Mesendoderm (in vitro differentiated cells): Measurements from ENCODE around the gene C1QTNF12.

Experiments used
- DNase-seq: peaks from one replicate; pipeline ENCODE4 v3.0.0; 2013
- H2AK5ac ChIP-seq: 2 replicates; pipeline ENCODE4 v1.6.1; 2013; ENCODE audit warnings: low read length, inconsistent platforms
- H2BK120ac ChIP-seq: 2 replicates; pipeline ENCODE4 v1.6.1; 2013; ENCODE audit warnings: low read depth, mild to moderate bottlenecking, low read length, moderate library complexity, mixed read lengths
- H2BK15ac ChIP-seq: replicated peaks from 2 replicates; pipeline ENCODE4 v1.6.1; 2013; ENCODE audit warnings: low read depth, mild to moderate bottlenecking, moderate library complexity
- H2BK5ac ChIP-seq: 2 replicates; pipeline ENCODE4 v1.6.1; 2013; ENCODE audit warnings: low read length, inconsistent platforms
- H3K18ac ChIP-seq: 2 replicates; pipeline ENCODE4 v1.6.1; 2013; ENCODE audit warnings: mild to moderate bottlenecking, low read length, mixed read lengths
- H3K23ac ChIP-seq: one replicate; pipeline ENCODE4 v1.6.1; 2013; ENCODE audit warnings: low read length
- H3K27ac ChIP-seq: 2 replicates; pipeline ENCODE4 v1.5.1; 2013; ENCODE audit warnings: low read depth, mild to moderate bottlenecking, inconsistent platforms, low read length, moderate library complexity
- H3K27me3 ChIP-seq: 2 replicates; pipeline ENCODE4 v1.6.1; 2013; ENCODE audit warnings: low read length, control low read depth, mild to moderate bottlenecking, inconsistent platforms; ENCODE audit not compliant: insufficient read depth, poor library complexity
- H3K36me3 ChIP-seq: 2 replicates; pipeline ENCODE4 v1.6.1; 2013; ENCODE audit warnings: low read length, inconsistent platforms; ENCODE audit not compliant: control insufficient read depth, insufficient read depth
- H3K4ac ChIP-seq: one replicate; pipeline ENCODE4 v1.6.1; 2013; ENCODE audit warnings: low read depth, mild to moderate bottlenecking, low read length, moderate library complexity
- H3K4me1 ChIP-seq: 2 replicates; pipeline ENCODE4 v1.6.1; 2013; ENCODE audit warnings: low read depth, low read length, inconsistent platforms; ENCODE audit not compliant: control insufficient read depth
- H3K4me2 ChIP-seq: 2 replicates; pipeline ENCODE4 v1.6.1; 2013; ENCODE audit warnings: low read length
- H3K4me3 ChIP-seq: 2 replicates; pipeline ENCODE4 v1.5.1; 2013; ENCODE audit warnings: mild to moderate bottlenecking, low read length
- H3K56ac ChIP-seq: one replicate; pipeline ENCODE4 v1.6.1; 2013; ENCODE audit warnings: low read length
- H3K79me1 ChIP-seq: 2 replicates; pipeline ENCODE4 v1.6.1; 2013; ENCODE audit warnings: low read length, inconsistent platforms
- H3K79me2 ChIP-seq: 2 replicates; pipeline ENCODE4 v1.6.1; 2013; ENCODE audit warnings: mild to moderate bottlenecking, low read length; ENCODE audit not compliant: control insufficient read depth, insufficient read depth
- H3K9ac ChIP-seq: 2 replicates; pipeline ENCODE4 v1.6.1; 2013; ENCODE audit warnings: low read length, inconsistent platforms
- H4K5ac ChIP-seq: one replicate; pipeline ENCODE4 v1.6.1; 2013; ENCODE audit warnings: low read length
- H4K8ac ChIP-seq: one replicate; pipeline ENCODE4 v1.6.1; 2013; ENCODE audit warnings: low read depth, mild to moderate bottlenecking, control low read depth, low read length, moderate library complexity
- WGBS: extraction: QIAGEN DNeasy Blood & Tissue Kit; methylation state at CpG from one replicate; pipeline ENCODE4 v1.1.7; 2013; ENCODE audit warnings: low lambda C conversion rate, missing lambda C conversion rate; ENCODE audit not compliant: insufficient coverage; ENCODE audit errors: extremely low coverage; 5-methylcytosine and 5-hydroxymethylcytosine counted together

C1QTNF12 gene

DNA sequence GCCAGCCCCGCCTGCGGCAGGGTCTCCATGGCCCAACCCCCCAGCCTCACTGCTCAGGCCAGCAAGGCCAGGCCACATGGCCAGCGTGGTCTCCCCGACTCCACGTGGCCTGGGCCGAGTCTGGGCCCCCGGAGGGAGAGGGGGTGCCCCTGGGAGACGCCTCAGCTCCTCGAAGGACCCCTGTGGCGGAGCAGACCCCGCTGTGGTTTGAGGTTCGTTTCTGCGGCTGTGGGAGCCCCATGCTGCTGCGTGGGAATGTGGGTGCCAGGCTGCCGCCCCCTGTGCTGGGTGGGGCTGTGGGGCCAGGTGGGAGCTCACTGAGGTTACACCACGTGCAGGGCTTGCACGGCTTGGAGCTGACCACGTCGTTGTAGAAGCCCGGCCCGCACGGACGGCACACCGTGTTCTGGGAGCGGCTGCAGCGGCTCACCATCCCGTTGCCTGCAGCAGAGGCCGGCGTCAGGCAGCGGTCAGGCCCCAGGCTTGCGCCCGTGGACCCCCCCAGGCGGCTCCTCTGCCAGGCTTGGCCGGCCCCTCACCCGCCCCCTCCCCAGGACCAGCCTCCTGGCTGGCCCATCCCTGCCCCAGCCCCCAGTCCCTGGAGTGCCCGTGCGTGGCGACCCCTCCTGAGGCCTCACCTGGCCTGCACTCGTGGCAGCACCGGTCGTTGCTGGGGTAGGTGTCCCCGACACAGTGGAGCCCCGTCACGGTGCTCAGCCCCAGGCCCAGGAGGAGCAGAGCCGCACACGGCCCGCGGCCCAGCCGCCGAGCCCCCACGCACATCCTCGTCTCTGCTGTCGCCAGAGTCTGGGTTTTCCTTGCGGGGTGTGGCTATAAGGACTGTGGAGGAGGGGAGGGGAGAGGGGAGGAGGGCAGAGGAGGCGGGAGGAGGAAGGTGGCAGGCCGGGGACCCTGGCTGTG lies 32.9 kb downstream of the C1QTNF12 start, which contains the start of gene TNFRSF4:
Gene TNFRSF4, minus strand, starts transcription at position 809 of the 921 bp plus-strand sequence. Its CDS starts 26 bp downstream, at position 783.
- Histone ChIP-seq H3K27ac (no peak within 1 kb of the TSS), H3K18ac (no peak within 1 kb of the TSS), H4K8ac (no peak within 1 kb of the TSS), H3K23ac (no peak within 1 kb of the TSS), H3K36me3 (no peaks in the 10 kb centered on the region), H2BK5ac (no peak within 1 kb of the TSS), H3K4me2 (no peak within 1 kb of the TSS), H3K27me3 (no peaks in the 10 kb centered on the region), H3K4ac (no peak within 1 kb of the TSS), H3K79me1 (no peaks in the 10 kb centered on the region), H2BK120ac (no peak within 1 kb of the TSS), H3K4me3 (no peak within 1 kb of the TSS), H2AK5ac (no peak within 1 kb of the TSS), H3K79me2 (no peaks in the 10 kb centered on the region), H3K4me1 (no peaks in the 10 kb centered on the region), H3K56ac (no peak within 1 kb of the TSS), H2BK15ac (no peak within 1 kb of the TSS), H4K5ac (no peak within 1 kb of the TSS), H3K9ac (no peak within 1 kb of the TSS)
- WGBS = no CpG with 5 or more reads among the region's 56 CpGs
- no peak for DNase-seq

DNA sequence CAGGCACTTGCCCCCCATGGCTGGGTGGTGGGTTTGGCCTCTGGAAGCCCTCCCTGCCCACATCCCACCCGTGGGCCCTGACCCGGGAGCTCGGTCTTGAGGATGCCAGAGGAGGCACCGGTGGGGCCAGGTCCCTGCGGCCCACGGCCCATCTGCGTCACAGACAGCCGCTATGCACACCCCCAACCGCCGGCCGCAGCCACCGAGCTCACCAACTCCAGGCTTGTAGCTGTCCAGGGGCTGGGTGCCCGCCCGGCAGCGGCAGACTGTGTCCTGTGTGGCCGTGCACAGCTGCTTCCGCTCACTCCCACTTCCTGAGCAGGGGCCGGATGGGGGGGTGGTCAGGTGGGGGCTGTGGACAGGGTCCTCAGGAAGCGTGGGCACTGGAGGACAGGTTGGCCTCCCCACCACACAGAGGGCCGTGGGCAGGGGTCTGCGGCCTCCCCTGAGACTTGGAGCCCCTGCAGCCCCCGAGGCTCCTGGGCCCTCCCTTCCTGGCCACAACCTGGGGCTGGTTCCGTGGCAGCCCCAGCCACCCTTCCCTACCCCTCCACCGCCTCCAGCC lies 33.7 kb downstream of the C1QTNF12 start:
- no peak for DNase-seq
- no CpG with 5 or more reads among the region's 24 CpGs for WGBS
- H3K36me3 ChIP-seq = no peaks in the 10 kb centered on the region

DNA sequence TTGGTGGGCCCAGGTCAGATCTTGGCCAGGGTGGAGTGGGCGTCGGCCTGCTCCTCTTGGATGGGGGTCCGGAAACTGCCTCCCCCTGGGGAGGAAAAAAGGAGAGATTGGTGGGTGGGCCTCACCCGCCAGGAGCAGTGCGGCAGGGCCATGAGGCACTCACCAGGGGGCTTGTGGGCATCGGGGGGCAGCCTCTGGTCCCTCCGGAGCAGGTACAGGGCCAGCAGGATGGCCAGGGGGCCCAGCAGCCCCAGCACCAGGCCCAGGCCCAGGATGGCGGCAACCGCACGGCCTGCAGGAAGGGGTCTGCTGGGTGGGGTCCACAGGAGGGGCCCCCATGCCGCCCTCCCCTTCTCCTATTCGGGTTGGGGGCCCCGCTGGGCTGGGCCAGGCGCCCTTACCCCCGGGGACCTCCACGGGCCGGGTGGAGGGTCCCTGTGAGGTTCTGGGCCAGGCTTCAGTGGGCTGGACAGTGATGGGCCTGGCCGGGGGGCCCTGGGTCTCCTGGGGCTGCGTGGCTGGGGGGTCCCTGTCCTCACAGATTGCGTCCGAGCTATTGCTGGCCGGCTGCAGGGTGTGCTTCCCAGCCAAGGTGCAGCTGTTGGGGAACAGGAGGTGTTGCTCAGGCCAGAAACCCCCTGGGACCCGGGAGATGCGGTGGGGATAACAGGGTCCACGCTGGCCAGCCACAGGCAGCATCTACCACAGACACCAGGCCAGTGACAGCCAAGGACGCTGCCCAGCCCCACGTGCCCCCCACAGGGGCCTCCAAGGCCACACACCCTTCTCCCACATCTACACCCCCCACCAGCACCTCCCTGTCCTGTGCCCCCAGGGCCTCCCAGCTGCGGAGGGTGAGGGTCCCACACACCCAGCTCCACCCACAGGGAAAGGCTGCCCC lies 34.7 kb downstream of the C1QTNF12 start:
- Histone ChIP-seq H3K27me3 (no peaks in the 10 kb centered on the region), H3K79me1 (no peaks in the 10 kb centered on the region), H2BK5ac (no peak overlapping the region), H3K36me3 (no peaks in the 10 kb centered on the region), H3K56ac (no peak overlapping the region), H4K5ac (no peak overlapping the region), H4K8ac (no peak overlapping the region), H3K4me3 (no peak overlapping the region), H2AK5ac (no peak overlapping the region), H3K4ac (no peak overlapping the region), H3K27ac (no peak overlapping the region), H2BK120ac (no peak overlapping the region), H3K4me1 (no peaks in the 10 kb centered on the region), H3K4me2 (no peak overlapping the region), H3K9ac (no peak overlapping the region), H3K79me2 (no peaks in the 10 kb centered on the region), H2BK15ac (no peak overlapping the region), H3K18ac (no peak overlapping the region), H3K23ac (no peak overlapping the region)
- no peak for DNase-seq
- no CpG with 5 or more reads among the region's 28 CpGs for WGBS

More for the DNA sequence above, 33.7 kb downstream of the C1QTNF12 start:
- Histone ChIP-seq H3K56ac (no peak overlapping the region), H2BK120ac (no peak overlapping the region), H2BK5ac (no peak overlapping the region), H3K18ac (no peak overlapping the region), H3K79me2 (no peaks in the 10 kb centered on the region), H3K79me1 (no peaks in the 10 kb centered on the region), H4K5ac (no peak overlapping the region), H3K4me3 (no peak overlapping the region), H3K27ac (no peak overlapping the region), H3K9ac (no peak overlapping the region), H4K8ac (no peak overlapping the region), H3K4me2 (no peak overlapping the region), H2AK5ac (no peak overlapping the region), H2BK15ac (no peak overlapping the region), H3K23ac (no peak overlapping the region), H3K4ac (no peak overlapping the region), H3K27me3 (no peaks in the 10 kb centered on the region), H3K4me1 (no peaks in the 10 kb centered on the region)

DNA sequence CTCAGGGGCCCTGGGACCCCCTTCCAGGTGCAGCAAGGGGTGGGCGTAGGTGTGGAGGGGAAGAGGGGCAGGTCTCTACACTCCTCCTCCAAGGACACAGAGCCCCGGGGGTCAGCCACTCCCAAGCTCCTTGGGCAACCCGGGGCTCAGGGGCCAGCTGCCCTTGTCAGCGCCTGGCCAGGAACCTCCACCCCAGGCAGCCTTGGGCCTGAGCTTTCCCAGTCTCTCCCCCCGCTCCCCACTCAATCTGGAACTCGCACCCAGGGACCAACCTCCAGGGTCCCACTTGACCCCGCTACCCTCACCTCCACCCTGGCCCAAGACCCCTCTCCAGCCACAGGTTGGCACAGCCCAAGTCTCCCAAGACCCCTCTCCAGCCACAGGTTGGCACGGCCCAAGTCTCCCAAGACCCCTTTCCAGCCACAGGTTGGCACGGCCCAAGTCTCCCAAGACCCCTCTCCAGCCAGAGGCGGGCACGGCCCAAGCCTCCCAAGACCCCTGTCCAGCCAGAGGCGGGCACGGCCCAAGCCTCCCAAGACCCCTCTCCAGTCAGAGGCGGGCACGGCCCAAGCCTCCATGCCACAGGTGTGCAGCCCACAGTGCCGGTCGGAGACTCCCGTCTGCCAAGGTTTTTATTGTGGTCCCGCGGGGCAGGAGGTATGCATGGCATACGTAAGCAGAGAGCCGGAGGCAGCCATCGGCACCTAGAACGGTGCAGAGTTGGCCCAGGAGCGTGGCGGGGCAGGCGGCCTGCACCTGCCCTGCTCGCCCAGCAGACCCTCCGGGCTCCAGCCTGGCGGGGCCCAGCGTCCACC lies 35.6 kb downstream of the C1QTNF12 start:
- H3K79me1 ChIP-seq = no peaks in the 10 kb centered on the region
- no peak overlapping the region for H3K56ac ChIP-seq
- no peak overlapping the region for H3K18ac ChIP-seq
- no peak overlapping the region for H2BK5ac ChIP-seq
- no peak overlapping the region for H2BK15ac ChIP-seq
- H3K4ac ChIP-seq = no peak overlapping the region
- H4K8ac ChIP-seq = no peak overlapping the region
- no peak overlapping the region for H3K23ac ChIP-seq
- no peak overlapping the region for H3K27ac ChIP-seq
- no peak overlapping the region for H2BK120ac ChIP-seq
- no peaks in the 10 kb centered on the region for H3K27me3 ChIP-seq
- no peak overlapping the region for H2AK5ac ChIP-seq
- no CpG with 5 or more reads among the region's 31 CpGs for WGBS
- no peak overlapping the region for H3K4me2 ChIP-seq
- no peak for DNase-seq
- no peak overlapping the region for H3K4me3 ChIP-seq
- H3K9ac ChIP-seq = no peak overlapping the region
- no peak overlapping the region for H4K5ac ChIP-seq
- H3K79me2 ChIP-seq = no peaks in the 10 kb centered on the region
- no peaks in the 10 kb centered on the region for H3K36me3 ChIP-seq
- H3K4me1 ChIP-seq = no peaks in the 10 kb centered on the region

DNA sequence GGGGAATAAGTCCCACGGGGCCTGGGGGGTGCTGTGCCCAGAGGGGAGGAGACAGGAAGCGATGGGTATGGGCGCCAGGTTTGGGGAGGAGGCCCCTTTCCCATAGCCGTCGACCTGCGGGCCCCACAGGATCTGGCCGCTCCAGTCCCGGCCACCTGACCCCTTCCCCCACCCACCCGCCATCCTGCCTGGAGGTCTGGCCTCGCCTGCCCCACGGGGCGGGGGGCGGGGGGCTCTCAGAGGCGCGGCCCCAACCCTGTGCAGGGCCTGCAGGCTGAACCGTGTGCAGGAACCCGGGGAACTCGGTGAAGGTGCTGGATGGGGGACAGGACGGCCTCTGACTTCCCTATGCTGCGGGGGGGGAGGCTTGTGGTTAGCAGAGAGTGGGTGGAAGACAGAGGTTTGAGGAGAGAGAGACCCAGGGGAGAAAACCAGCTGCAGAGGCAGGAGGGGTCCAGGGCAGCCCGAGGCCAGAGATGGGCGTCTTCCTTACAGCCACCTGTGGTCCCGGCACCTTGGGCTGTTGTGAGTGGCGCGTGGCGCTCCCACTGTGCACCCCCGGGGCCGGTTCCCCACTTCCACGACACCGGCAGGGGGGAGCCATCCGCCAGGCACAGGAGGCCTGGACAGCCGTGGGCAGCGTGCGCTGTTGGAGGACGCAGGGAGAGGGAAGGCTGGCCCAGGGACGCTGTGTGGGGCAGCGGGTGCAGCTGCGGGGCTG lies 37.6 kb downstream of the C1QTNF12 start:
- H3K36me3 ChIP-seq = no peaks in the 10 kb centered on the region
- no peak overlapping the region for H2BK15ac ChIP-seq
- no peaks in the 10 kb centered on the region for H3K79me1 ChIP-seq
- H3K4ac ChIP-seq = no peak overlapping the region
- no peak overlapping the region for H2BK5ac ChIP-seq
- H3K27me3 ChIP-seq = no peaks in the 10 kb centered on the region
- H4K8ac ChIP-seq = no peak overlapping the region
- no peak overlapping the region for H3K4me2 ChIP-seq
- H3K9ac ChIP-seq = no peak overlapping the region
- H3K4me3 ChIP-seq = no peak overlapping the region
- H4K5ac ChIP-seq = no peak overlapping the region
- H2BK120ac ChIP-seq = no peak overlapping the region
- H3K56ac ChIP-seq = no peak overlapping the region
- no peaks in the 10 kb centered on the region for H3K4me1 ChIP-seq
- H3K79me2 ChIP-seq = no peaks in the 10 kb centered on the region
- DNase-seq = no peak
- H3K18ac ChIP-seq = no peak overlapping the region
- WGBS = no CpG with 5 or more reads among the region's 38 CpGs
- H2AK5ac ChIP-seq = no peak overlapping the region
- H3K27ac ChIP-seq = no peak overlapping the region
- no peak overlapping the region for H3K23ac ChIP-seq
